ENCODE data around the gene TMEM184B. TPM values are rescaled to one million over a fixed set of nuclear protein-coding genes. Genes with fewer than 3 reads are reported as not detected.

The TMEM184B gene
- total RNA-seq, 1 experiment from 2014 or later, result 89.7 TPM

DNA sequence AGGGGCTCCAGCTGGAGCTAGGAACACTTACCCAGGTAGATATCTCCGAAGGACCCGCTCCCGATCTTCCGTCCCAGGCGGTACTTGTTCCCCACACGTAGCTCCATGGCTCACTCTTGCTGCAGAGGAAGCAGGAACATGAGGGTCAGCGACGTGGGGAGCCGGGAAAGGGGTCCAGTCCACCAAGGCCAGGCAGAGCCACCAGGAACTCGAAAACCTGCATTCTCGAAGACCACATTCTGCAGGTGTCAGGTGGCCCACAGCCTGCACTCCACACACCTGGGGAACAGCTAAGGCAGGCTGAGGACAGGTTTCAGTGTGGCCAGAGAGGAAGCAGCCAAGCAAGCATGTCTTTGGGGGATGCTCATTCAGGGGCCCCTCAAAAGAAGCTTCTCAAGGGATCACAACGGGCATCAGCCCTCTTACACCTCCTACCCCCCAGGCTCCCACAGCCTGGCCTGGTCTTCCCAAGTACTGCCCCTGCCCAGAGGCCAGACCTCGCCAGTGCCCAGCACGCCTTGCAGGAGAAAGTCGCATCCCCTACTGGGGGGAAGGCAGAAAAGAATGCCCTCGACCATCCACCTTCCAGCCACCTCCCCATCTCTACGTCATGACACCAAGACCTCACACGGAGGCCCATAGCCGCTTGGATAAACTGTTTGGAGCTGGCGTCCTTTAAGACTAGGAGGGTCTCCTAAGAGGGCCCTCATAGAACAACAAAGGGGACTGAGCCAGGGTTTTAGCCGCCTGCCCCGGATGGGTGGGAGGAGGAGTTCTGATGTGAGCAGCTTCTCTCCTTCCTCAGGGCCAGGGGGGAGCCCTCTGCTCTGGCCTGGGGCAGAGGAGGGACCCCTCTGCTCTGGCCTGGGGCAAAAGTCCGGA is 41.5 kb upstream of the TMEM184B start:
- Mint-ChIP-seq H3K27ac (peak overlapping the region; percentile 92), H3K36me3 (peaks cover 50% of the 10 kb centered on the region), H3K27me3 (ENCODE audit: low read depth) (no peaks in the 10 kb centered on the region), H3K4me3 (peak overlapping the region; percentile 94), H3K4me1 (peaks cover 77% of the 10 kb centered on the region), H3K9me3 (no peaks in the 10 kb centered on the region)
- ATAC-seq (peak; percentile 1; the same call in 1 of the 2 replicates), DNase-seq (ENCODE audit: low spot score) (no peak)
- CTCF ChIA-PET, result interaction anchor here (0.7 to 2.6 kb wide), 8 partner anchors 9 to 240 kb away, joined by 3 to 12 read pairs (median 5); no protein-coding TSS in a partner anchor
- POLR2A ChIA-PET, result interaction anchor here (1.6 kb wide), 1 partner anchor 11 kb away, joined by 6 read pairs; no protein-coding TSS in a partner anchor
- no peak for TF ChIP-seq ZNF396 (CRISPR knock-in tag; IDR thresholded peaks at IDR 0.05; ENCODE audit: borderline replicate concordance)
- TF ChIP-seq, protein P1, sequence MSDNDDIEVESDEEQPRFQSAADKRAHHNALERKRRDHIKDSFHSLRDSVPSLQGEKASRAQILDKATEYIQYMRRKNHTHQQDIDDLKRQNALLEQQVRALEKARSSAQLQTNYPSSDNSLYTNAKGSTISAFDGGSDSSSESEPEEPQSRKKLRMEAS (CRISPR knock-in tag; IDR thresholded peaks at IDR 0.05), result 0 out of 2 replicates have a peak, but pooled peaks have one; percentile 32
- no peak for TF ChIP-seq TEAD1 (CRISPR knock-in tag; IDR thresholded peaks at IDR 0.05)
- no peak for TF ChIP-seq SMAD4 (CRISPR knock-in tag; IDR thresholded peaks at IDR 0.05)
- TF ChIP-seq, protein P2, sequence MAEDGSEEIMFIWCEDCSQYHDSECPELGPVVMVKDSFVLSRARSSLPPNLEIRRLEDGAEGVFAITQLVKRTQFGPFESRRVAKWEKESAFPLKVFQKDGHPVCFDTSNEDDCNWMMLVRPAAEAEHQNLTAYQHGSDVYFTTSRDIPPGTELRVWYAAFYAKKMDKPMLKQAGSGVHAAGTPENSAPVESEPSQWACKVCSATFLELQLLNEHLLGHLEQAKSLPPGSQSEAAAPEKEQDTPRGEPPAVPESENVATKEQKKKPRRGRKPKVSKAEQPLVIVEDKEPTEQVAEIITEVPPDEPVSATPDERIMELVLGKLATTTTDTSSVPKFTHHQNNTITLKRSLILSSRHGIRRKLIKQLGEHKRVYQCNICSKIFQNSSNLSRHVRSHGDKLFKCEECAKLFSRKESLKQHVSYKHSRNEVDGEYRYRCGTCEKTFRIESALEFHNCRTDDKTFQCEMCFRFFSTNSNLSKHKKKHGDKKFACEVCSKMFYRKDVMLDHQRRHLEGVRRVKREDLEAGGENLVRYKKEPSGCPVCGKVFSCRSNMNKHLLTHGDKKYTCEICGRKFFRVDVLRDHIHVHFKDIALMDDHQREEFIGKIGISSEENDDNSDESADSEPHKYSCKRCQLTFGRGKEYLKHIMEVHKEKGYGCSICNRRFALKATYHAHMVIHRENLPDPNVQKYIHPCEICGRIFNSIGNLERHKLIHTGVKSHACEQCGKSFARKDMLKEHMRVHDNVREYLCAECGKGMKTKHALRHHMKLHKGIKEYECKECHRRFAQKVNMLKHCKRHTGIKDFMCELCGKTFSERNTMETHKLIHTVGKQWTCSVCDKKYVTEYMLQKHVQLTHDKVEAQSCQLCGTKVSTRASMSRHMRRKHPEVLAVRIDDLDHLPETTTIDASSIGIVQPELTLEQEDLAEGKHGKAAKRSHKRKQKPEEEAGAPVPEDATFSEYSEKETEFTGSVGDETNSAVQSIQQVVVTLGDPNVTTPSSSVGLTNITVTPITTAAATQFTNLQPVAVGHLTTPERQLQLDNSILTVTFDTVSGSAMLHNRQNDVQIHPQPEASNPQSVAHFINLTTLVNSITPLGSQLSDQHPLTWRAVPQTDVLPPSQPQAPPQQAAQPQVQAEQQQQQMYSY (CRISPR knock-in tag; IDR thresholded peaks at IDR 0.05), result peak; percentile 68
- TF ChIP-seq, protein P3, sequence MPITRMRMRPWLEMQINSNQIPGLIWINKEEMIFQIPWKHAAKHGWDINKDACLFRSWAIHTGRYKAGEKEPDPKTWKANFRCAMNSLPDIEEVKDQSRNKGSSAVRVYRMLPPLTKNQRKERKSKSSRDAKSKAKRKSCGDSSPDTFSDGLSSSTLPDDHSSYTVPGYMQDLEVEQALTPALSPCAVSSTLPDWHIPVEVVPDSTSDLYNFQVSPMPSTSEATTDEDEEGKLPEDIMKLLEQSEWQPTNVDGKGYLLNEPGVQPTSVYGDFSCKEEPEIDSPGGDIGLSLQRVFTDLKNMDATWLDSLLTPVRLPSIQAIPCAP (CRISPR knock-in tag; IDR thresholded peaks at IDR 0.05), result no peak
- TF ChIP-seq TCF7 (CRISPR knock-in tag; IDR thresholded peaks at IDR 0.05; ENCODE audit: low read depth), result no peak

DNA sequence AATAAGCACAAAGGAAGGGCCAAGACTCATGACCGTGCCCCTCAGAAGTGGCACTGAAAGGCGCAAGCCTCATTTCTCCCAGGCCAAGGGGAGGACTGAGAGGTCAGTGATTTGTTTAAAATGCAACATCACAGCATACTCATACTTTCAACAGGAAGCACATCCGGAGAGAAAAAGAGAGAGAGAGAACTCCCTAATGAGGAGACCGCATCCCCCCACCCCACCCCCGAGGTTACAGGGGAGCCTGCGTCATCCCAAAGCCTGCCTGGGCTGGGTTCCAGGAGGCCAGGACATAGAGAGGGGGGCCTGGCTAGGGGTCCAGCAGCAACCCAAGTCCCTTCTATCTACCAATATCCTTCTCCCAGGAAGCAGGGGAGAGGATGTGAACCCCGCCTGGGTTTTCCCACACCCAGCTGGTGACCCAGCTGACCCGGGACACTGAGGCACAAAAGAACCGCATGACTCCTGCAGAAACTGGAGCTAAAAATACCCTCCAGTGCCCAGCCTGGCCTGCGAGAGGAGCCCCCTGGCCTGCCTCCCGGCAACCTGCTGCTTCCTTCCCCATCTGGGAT is 40.7 kb upstream of the TMEM184B start:
- no peak for TF ChIP-seq TP53 (CRISPR knock-in tag; IDR thresholded peaks at IDR 0.05)
- TF ChIP-seq EMX1 (CRISPR knock-in tag; IDR thresholded peaks at IDR 0.05), result no peak
- Mint-ChIP-seq H3K4me3 (peak overlapping the region; percentile 94), H3K27ac (peak overlapping the region; percentile 93), H3K4me1 (peaks cover 77% of the 10 kb centered on the region), H3K27me3 (ENCODE audit: low read depth) (no peaks in the 10 kb centered on the region), H3K36me3 (peaks cover 57% of the 10 kb centered on the region), H3K9me3 (no peaks in the 10 kb centered on the region)
- no peak for ATAC-seq
- POLR2A ChIA-PET, result interaction anchor here (1.6 kb wide), 1 partner anchor 12 kb away, joined by 6 read pairs; no protein-coding TSS in a partner anchor
- DNase-seq (ENCODE audit: low spot score), result no peak
- CTCF ChIA-PET, result interaction anchor here (0.7 to 2.6 kb wide), 8 partner anchors 8 to 239 kb away, joined by 3 to 12 read pairs (median 5); no protein-coding TSS in a partner anchor

DNA sequence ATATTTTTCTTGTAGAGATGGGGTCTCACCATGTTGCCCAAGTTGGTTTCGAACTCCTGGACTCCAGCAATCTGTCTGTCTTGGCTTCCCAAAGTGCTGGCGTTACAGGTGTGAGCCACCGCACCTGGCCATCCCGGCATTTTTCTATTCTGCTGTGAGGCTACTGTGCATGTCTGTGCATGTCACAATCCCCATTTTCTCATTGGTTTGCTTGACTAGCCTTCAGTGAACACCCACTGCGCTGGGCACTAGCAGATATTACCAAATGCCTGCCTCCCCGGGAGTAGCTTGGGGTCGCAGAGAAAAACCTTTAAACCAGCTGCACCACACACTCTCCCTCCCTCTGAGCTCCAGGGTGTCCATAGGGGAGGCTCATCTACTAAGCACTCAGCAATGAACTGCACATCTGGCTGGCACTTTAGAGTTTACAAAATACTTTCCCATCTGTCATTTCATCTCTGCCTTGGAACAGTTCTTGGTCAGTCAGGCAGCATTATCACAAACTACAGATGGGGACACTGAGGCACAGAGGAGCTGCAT is 39.5 kb upstream of the TMEM184B start:
- DNase-seq (ENCODE audit: low spot score) (no peak), ATAC-seq (no peak)
- H3K4me3 Mint-ChIP-seq, result no peak overlapping the region
- H3K9me3 Mint-ChIP-seq, result no peaks in the 10 kb centered on the region
- peaks cover 75% of the 10 kb centered on the region for H3K4me1 Mint-ChIP-seq
- TF ChIP-seq ZNF671 (CRISPR knock-in tag; IDR thresholded peaks at IDR 0.05), result no peak
- ChIA-PET CTCF (interaction anchor here (0.6 to 0.7 kb wide), 2 partner anchors 131 to 705 kb away, joined by 3 read pairs; no protein-coding TSS in a partner anchor), POLR2A (interaction anchor here (0.6 kb wide), 1 partner anchor 47 kb away, joined by 3 read pairs; no protein-coding TSS in a partner anchor)
- H3K36me3 Mint-ChIP-seq, result peaks cover 60% of the 10 kb centered on the region
- H3K27me3 Mint-ChIP-seq (ENCODE audit: low read depth), result no peaks in the 10 kb centered on the region
- H3K27ac Mint-ChIP-seq, result peak overlapping the region; percentile 93

DNA sequence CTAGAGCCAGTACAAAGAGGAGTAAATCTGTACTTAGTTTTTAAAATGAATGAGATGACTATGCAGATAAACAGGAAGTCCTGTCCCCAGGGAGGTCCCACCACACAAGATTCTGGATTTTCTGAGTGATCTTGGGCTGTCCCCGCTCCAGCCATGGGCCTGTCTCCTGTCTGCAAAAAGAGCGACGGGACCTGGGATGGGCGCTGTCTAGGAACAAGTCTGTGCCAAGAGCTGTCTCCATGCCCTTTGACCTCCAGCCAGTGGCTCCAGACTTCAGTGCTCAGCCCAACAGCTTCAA is 38.5 kb upstream of the TMEM184B start:
- Mint-ChIP-seq H3K27me3 (ENCODE audit: low read depth) (no peaks in the 10 kb centered on the region), H3K27ac (peak overlapping the region; percentile 79), H3K4me3 (no peak overlapping the region), H3K9me3 (no peaks in the 10 kb centered on the region), H3K36me3 (peaks cover 58% of the 10 kb centered on the region), H3K4me1 (peaks cover 83% of the 10 kb centered on the region)
- ATAC-seq, result no peak
- ChIA-PET CTCF (no interaction called here), POLR2A (no interaction called here)
- DNase-seq (ENCODE audit: low spot score), result no peak
- TF ChIP-seq, protein P4, sequence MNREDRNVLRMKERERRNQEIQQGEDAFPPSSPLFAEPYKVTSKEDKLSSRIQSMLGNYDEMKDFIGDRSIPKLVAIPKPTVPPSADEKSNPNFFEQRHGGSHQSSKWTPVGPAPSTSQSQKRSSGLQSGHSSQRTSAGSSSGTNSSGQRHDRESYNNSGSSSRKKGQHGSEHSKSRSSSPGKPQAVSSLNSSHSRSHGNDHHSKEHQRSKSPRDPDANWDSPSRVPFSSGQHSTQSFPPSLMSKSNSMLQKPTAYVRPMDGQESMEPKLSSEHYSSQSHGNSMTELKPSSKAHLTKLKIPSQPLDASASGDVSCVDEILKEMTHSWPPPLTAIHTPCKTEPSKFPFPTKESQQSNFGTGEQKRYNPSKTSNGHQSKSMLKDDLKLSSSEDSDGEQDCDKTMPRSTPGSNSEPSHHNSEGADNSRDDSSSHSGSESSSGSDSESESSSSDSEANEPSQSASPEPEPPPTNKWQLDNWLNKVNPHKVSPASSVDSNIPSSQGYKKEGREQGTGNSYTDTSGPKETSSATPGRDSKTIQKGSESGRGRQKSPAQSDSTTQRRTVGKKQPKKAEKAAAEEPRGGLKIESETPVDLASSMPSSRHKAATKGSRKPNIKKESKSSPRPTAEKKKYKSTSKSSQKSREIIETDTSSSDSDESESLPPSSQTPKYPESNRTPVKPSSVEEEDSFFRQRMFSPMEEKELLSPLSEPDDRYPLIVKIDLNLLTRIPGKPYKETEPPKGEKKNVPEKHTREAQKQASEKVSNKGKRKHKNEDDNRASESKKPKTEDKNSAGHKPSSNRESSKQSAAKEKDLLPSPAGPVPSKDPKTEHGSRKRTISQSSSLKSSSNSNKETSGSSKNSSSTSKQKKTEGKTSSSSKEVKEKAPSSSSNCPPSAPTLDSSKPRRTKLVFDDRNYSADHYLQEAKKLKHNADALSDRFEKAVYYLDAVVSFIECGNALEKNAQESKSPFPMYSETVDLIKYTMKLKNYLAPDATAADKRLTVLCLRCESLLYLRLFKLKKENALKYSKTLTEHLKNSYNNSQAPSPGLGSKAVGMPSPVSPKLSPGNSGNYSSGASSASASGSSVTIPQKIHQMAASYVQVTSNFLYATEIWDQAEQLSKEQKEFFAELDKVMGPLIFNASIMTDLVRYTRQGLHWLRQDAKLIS (CRISPR knock-in tag; IDR thresholded peaks at IDR 0.05; ENCODE audit: borderline replicate concordance), result no peak
- TF ChIP-seq FOXK1 (CRISPR knock-in tag; IDR thresholded peaks at IDR 0.05), result no peak
- no peak for TF ChIP-seq ZNF396 (CRISPR knock-in tag; IDR thresholded peaks at IDR 0.05; ENCODE audit: borderline replicate concordance)
- TF ChIP-seq SMAD3 (CRISPR knock-in tag; IDR thresholded peaks at IDR 0.05; ENCODE audit: borderline replicate concordance), result no peak
- TF ChIP-seq, protein P5, sequence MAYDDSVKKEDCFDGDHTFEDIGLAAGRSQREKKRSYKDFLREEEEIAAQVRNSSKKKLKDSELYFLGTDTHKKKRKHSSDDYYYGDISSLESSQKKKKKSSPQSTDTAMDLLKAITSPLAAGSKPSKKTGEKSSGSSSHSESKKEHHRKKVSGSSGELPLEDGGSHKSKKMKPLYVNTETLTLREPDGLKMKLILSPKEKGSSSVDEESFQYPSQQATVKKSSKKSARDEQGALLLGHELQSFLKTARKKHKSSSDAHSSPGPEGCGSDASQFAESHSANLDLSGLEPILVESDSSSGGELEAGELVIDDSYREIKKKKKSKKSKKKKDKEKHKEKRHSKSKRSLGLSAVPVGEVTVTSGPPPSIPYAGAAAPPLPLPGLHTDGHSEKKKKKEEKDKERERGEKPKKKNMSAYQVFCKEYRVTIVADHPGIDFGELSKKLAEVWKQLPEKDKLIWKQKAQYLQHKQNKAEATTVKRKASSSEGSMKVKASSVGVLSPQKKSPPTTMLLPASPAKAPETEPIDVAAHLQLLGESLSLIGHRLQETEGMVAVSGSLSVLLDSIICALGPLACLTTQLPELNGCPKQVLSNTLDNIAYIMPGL (CRISPR knock-in tag; IDR thresholded peaks at IDR 0.05), result no peak
- TF ChIP-seq KAT7 (CRISPR knock-in tag; IDR thresholded peaks at IDR 0.05; ENCODE audit: borderline replicate concordance), result no peak
- TF ChIP-seq TCF7 (CRISPR knock-in tag; IDR thresholded peaks at IDR 0.05; ENCODE audit: low read depth), result no peak

All from WTC11 (cell line).